ENCODE data around the gene COL10A1.

DNA sequence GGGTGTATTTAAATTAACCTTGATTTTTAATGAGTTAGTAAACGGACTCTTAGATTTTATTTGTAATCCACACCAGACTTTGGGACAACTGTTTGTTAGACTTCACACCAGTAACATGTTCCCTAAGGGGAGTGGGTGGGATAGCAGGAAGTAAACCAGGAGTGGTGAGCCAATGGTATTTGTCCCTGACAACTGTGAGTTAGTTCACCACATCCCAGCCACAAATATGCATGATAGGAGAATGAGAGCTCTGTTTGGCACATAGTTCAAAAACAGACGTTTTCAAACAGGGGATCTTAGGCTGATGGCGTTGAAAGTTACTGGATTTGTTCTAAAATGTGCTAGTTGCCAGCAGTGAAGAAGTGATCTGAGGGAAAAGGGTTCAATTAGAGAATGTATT, 18.7 kb upstream of the COL10A1 start:
- TF ChIP-seq, protein P1, sequence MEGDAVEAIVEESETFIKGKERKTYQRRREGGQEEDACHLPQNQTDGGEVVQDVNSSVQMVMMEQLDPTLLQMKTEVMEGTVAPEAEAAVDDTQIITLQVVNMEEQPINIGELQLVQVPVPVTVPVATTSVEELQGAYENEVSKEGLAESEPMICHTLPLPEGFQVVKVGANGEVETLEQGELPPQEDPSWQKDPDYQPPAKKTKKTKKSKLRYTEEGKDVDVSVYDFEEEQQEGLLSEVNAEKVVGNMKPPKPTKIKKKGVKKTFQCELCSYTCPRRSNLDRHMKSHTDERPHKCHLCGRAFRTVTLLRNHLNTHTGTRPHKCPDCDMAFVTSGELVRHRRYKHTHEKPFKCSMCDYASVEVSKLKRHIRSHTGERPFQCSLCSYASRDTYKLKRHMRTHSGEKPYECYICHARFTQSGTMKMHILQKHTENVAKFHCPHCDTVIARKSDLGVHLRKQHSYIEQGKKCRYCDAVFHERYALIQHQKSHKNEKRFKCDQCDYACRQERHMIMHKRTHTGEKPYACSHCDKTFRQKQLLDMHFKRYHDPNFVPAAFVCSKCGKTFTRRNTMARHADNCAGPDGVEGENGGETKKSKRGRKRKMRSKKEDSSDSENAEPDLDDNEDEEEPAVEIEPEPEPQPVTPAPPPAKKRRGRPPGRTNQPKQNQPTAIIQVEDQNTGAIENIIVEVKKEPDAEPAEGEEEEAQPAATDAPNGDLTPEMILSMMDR (IDR thresholded peaks at IDR 0.05 in 8 of 11, conservative IDR thresholded peaks at IDR 0.05 in 3 of 11), result no peak
- no peak for TF ChIP-seq POLR2A (IDR thresholded peaks at IDR 0.05)
